ENCODE measurements around the gene GCFC2.
"Not testable (repeated sequence)": the region's sequence is repeated elsewhere in the genome, so short reads cannot be mapped to it uniquely, and the experiment has no call there.

Gene GCFC2

DNA sequence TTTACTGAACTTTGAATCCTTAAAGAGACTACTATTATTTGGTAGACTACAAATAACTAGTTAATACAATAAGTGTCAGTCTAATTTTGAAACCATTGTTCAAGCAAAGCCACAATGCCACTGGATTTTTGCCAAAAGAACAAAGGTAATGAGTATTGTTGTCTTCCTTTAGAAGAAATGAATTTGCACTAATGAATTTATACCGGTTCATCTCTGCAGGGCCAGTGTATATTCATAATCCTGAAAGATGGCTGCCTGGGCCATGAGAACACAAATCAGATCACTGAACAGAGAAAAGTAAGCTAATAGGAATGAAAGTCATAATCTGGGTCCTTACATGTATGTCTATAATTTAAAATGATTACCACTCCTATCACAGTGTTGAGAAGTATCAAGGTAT is 31.2 kb downstream of the GCFC2 start:
- no peak for DNase-seq

DNA sequence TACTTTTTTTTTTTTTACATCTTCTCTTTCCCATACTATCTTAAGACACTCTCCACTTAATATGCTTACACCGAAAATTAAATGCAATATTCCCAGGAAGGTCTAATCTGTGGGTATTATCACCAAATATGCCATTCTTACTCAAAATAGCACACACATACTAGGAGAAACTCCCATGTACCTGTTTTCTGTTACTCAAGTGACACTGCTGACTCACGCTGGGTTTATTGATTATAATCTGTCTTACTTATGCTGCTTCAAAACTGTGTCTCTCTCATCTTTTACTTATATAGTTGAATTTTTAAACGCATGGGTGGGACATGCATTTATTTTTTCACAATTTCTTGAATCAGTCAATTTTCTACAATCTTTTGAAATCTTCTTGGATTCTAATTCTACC is 34.3 kb downstream of the GCFC2 start:
- DNase-seq, result no peak

DNA sequence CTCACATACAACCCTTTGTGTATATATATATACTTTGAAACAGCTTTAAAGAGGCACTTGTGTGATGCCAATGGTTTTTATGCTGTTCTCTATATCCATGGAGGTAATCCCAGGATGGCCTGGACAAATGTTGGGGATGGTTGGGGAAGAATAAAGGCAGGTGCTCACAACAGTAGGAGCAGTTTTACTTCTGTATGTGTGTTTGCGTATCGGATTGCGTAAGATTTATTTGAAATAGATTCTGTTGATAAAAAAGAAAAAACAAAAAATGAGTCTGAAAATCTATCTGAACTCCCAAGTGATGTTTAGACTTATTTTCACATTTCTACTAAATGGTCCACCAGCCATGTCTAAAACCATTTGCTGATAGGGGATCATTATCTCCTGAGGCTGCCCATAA is 34.8 kb downstream of the GCFC2 start:
- no peak for DNase-seq

DNA sequence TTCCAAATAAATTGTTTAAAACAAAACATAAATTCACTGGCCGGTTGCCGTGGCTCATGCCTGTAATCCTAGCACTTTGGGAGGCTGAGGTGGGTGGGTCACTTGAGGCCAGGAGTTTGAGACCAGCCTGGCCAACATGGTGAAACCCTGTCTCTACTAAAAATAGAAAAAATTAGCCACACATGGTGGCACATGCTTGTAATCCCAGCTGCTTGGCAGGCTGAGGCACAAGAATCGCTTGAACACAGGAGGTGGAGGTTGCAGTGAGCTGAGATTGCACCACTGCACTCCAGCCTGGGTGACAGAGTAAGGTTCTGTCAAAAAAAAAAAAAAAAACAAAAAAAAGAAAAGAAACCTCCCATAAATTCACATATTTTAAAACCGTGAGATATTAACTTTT is 35.3 kb downstream of the GCFC2 start:
- DNase-seq, result not testable (repeated sequence)

DNA sequence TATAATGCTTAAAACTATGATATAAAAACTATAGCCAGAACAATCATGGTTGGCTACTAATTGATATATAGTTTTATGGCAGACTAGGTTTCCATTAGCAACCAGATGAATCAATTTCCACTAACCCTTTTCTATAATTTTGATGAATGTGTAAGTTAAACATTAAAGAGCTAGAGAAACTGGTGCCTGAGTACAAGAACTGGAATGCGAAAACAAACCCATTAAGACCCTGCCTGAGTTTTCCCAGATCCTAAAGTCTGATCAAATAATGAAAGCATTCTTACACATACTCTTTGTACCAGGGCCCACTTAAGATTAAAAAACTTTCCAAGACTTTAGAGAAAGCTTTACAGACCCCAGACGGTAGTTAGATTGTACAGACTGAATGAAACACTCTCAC is 42.8 kb downstream of the GCFC2 start:
- DNase-seq, result no peak

DNA sequence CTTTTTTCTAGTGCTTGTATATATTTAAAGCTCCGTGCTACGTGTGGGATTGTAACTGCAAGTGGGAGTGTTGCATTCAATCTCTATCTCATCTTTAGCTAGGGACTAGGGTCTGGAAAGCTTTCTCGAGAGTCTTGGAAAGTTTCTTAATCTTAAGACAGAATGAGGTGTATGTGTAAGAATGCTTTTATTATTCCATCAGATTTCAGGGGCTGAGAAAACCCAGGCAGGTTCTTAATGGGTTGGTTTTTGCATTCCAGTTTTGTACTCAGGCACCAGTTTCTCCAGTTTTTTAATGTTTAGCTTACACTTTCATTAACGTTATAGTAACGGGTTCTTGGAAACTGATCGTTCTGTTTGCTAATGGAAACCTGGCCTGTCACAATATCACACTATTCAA is 43.8 kb downstream of the GCFC2 start:
- no peak for DNase-seq

DNA sequence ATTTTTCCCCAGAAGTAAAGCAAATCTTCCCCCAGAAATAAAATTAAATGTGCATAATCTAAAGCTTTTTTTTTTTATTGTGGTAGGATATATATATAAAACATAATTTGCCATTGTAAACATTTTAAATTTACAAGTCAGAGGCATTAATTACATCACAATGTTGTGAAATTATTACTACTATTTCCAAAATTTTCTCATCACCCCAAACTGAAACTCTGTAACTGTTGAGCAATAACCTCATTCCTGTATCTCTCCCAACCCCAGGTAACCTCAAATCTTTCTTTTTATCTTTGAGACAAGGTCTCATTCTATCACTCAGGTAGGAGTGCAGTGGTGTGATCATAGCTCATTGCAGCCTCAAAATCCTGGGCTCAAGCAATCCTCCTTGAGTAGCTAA is 52.9 kb downstream of the GCFC2 start:
- no peak for DNase-seq

DNA sequence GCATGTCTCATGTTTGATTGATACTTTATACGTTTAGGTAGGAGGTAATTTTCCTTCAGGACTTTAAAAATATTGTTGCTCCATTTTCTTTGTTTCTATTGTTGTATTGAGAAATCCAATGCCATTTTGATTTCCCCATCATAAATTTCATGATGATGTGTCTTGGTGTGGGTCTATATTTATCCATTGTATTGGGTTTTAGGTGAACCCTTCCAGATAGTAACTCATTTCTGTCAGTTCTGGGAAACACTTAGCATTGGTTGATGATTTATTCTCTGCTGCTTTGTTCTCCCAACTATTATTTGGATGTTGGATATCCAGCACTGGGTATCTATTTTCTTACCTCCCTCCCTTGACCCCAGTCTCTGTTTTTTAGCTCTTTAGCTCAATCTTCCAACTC is 54.2 kb downstream of the GCFC2 start:
- no peak for DNase-seq

DNA sequence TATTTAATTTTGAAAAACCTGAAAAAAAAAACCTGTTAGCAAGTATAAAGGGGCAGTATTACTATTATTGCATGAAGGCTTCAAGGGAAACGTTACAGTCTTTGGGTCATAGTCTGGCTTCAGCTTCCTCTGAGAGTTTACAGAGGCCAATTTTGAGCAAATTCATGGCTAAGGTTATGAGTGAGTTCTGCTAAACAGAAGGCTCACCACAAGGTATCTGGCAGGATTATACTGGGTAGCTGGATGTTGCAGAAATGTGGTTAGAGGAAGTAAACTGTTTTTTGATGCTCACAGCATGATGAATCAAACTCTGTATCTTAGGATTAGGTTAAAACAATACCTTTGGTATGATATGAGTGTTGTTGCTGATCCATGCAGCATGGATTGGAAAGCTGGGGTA is 54.9 kb downstream of the GCFC2 start:
- DNase-seq, result no peak

DNA sequence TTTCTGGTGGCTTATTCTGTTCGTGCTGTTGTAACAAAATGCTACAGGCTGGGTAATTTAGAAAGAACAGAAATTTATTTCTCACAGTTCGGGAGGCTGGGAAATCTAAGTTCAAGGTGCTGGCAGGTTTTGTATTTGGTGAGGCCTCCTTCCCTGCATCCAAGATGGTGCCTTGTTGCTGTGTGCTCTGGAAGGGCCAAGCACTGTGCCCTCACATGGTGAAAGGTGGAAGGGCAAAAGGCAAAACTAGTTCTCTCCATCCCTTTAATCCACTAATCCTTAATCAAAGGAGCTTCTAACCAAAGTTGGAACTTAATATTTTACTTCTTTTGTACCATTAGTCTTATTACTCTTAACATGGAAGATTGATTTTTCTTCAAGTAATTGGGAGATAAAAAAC is 56.7 kb downstream of the GCFC2 start:
- DNase-seq, result no peak

DNA sequence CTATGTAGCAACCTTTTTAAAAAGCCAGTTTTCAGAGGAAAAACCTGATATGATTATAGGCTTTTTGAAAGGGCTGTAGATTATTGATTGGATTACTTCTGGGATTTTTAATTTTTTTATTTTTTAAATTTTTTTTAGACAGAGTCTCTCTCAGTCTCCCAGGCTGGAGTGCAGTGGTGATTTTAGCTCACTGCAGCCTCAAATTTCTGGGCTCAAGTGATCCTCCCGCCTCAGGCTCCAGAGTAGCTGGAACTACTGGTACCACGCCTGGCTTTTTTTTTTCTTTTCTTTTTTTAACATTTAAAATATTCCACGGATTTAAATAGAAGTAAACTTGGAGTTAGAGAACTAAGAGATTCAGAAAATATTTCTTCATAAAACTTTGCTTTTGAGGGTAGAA is 62.9 kb downstream of the GCFC2 start:
- no peak for DNase-seq

DNA sequence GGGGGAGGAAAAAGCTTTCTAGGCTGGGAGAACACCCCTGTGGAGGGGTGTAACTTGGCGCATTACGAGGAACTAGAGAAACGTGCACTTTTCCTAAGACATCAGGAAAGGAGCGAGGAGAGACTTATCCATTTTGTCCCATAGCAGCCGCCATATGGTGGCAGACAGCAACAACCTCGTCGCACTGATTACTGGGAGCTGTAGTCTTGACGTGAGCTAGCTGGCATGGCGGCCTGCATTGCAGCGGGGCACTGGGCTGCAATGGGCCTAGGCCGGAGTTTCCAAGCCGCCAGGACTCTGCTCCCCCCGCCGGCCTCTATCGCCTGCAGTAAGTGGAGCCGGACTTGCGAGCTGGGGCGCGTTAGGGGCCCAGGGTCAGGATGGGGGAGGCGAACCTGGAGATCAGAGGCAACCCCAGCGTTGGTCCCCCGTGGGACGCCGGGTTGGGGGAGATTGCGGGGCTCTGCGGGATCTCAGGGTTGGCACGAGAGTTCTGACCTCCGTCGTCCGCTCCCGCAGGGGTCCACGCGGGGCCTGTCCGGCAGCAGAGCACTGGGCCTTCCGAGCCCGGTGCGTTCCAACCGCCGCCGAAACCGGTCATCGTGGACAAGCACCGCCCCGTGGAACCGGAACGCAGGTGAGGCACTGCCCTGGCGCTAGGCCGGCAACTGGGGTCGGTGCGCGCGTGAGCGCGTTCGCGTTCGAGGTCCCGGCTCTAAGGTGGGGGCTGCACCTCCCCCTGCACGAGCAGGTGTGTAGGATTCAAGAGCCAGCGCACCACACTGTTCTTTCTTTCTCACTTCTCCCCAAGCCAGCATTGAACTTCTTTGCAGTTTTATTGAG is 63.9 kb downstream of the GCFC2 start, which contains the start of gene MRPL19:
Gene MRPL19 (plus strand): TSS at position 201 of the 843 bp plus-strand sequence. CDS start 25 bp downstream, at position 226.
- DNase-seq, result peak; percentile 70

DNA sequence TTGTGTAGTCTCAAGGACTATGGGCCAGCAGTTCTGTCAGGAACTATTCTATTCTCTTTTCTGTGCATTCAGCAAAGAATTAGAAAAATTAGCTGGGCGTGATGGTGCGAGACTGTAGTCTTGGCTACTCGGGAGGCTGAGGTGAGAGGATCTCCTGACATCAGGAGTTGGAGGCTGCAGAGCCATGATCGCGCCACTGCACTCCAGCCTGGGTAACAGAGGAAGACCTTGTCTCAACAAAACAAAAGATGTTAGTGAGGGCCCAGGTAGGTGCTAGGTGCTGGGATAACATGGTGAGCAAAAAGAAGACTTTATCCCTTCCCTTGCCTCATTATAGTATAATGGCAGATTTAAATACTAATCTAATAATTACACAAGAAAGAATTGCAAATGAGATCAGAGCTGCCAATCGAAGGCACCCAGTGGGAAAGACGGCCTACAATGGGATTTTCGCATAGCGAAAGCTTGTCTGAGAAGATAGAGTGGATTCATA is 64.6 kb downstream of the GCFC2 start:
- DNase-seq, result no peak

DNA sequence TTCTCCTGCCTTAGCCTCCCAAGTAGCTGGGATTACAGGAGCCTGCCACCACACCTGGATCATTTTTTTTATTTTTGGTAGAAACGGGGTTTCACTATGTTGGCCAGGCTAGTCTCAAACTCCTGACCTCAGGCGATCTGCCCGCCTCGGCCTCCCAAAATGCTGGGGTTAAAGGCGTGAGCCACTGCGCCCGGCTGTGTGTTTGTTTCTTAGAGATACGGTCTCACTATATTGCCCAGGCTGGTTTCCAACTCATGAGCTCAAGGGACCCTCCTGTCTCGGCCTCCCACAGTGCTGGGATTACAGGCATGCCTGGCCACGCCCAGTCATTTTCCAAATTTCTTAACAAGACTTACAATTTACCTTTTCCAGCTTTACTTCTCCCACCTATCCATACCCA is 65.1 kb downstream of the GCFC2 start:
- no peak for DNase-seq

DNA sequence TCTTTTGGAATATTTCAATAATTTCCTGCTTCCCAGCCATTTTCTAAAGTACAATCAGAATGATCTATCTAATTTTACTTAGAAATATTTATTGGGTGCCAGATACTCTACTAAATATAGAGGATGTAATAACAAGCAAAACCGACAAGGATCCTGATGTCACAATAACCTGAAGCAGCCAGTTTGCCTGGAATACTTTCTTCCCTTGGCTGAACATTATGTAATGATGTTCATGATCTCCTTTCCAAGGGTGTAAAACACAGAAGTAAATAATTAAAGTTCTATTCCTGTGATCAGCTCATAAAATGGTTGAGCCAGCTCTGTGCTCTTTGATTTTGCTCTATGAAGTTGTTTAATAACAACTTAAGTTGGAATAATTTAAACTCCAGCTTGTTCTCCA is 66.7 kb downstream of the GCFC2 start:
- no peak for DNase-seq

DNA sequence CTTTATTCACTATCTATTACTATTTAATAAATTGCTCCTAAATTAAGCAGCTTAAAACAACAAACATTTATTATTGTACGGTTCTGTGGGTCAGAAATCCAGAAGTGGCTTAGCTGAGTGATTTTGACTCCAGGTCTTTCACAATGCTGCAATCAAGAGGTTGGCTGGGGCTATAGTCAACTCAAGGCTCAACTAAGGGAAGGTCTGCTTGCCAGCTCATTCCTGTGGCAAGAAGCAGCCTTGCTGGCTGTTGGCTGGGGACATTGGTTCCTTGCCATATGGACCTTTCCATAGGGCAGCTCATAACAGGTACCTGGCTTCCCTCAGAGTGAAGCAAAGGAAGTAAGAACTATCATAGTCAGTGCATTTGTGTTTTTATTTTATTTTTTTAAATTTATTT is 69.1 kb downstream of the GCFC2 start:
- no peak for DNase-seq

DNA sequence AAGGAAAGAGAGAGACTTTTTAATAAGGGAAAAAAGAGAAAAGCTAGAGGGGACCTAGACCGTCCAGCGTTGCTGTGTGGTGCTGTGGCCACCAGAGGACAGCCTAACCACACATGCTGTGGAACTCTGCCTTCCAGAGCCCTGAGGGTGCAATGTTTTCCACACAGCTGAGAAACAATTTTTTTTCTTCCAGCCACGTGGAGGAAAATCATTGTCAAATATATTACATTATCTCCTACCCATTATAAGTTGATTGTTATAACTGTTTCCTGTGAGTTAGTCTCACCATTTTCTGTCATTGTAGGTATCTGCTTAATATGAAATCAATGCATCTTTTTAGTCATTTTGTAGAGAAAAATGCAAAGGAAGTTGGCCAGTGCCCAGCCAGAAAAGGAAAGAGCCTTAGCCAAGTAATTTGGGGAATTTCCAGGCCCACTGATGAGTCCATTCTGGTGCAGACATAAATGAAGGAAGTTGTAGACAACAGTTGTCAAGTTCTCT is 70.0 kb downstream of the GCFC2 start:
- peak; percentile 26 for DNase-seq

DNA sequence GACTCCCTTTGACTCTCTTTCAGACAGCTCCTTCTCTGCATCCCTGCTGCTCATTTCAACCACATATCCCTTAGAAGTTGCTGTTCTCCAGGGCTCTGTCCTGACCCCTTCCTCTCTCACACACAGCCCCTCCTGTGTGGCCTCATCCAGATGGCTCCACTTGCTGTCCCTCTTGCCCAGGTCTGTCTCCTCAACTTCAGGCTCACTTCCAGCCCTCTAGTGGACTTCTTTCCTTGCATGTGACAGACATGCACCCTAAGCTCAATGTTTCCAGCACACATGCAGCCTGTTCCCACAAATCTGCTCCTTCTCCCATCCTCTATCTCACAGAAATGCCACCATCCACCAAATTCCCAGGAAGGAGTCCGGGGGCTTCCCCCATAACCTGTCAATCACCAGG is 73.1 kb downstream of the GCFC2 start:
- DNase-seq, result no peak

DNA sequence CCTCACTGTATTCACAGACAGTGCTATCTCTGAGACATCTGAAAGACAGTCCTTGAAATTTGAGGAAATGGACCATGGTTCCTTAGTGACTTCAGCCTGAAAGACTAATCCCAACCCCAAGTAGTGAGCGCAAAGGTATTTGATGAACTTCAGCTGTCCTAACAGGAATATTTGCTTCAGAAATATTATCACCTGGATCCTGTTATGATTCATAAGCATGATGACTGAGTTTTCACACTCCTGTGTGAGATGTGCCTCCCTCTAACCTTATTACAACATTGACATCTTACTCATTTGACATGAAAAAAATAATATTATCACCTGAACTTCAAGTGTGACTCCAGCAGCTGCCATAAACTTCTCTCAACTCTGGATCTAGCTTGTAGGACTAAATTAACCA is 75.8 kb downstream of the GCFC2 start:
- DNase-seq, result no peak

DNA sequence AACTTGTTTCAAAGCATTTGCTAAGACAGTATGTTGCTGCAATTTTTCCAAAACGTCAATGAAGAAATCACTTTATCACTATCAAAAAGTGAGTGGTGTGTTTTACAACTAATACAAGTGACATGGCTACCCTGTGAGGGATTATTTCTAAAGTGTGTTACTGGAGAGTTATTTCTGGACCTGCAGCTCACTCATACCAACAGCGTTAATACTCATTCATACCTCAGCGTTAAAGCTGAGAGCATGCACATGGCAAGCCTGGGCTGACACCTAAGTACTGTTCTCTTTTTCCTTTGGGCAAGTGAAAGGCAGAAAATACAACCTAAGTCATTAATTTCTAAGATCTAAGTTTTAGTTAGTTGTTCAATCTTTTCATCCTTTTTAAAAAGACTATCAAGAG is 77.1 kb downstream of the GCFC2 start:
- no peak for DNase-seq

DNA sequence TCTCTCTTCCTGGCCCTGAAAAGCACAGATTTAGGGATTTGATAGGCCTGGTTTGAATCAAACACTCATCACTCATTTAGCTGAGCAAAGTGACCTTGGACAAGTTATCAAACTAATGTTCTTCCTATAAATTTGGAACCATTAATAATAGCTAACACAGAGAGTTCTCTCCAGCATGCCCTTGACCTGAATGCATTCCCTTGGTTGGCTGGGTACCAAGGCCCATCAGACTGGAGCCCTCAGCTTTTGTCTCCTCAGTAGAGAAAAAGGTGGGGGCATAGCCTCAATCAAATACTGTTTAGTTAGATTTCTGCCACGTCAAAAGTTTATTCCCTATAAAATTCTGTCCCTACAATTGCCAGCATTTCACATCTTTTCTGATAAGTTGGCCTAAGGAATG is 77.9 kb downstream of the GCFC2 start:
- no peak for DNase-seq

DNA sequence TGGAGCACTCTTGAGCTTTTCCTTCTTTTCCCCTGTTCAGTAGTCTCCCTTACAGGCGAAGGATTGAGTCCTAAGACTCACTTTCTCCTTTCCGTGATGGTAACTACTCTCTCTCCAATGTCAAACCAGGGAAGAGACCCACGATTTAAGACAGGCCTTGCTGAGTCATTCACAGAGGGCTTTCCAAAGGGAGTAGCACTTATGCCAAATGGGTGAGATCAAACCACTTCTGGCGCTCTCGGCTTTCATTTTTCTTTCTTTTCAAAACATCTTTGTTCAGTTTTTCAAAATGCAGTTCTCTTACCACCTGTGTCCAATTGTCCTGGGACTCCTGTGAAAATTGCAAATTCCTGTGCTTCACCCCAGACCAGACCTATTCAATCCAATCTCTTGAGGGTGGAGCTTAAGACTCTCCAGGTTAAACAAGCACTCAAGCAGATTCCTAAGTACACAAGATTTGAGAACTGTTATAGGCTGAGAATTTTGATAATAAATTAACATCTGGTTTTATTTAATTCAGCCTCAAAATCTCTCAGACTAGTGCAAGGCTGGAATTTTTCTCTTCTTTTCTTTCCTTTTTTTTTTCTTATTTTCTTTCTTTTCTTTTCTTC is 78.5 kb downstream of the GCFC2 start:
- no peak for DNase-seq

DNA sequence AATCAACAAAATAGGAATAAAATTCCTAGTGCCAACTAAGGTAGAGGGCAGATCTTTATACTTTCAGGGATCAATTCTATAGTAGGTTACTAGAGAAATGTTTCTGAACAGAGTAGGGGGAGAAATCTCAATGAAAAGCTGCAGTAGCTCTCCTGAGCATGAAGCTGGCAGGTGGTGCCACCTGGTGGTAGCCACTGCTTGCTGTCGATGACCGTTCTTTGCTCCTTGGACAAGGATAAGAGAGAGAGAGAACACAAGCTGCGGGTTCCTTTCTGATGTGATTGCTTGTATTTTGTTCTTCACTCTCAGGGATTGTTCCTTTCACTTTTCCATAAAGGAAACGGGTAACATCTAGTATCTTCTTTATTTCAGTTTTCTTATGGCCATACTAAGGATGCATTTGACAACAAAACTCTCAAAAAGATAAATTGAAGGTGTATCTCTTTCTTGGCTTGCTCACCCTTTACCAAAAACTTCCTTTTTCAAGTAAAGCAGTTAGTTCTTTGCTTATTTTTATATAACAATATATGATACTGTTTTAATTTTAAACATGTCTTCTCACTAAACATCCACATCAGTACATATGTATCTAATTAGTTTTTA is 82.7 kb downstream of the GCFC2 start:
- peak; percentile 38 for DNase-seq

DNA sequence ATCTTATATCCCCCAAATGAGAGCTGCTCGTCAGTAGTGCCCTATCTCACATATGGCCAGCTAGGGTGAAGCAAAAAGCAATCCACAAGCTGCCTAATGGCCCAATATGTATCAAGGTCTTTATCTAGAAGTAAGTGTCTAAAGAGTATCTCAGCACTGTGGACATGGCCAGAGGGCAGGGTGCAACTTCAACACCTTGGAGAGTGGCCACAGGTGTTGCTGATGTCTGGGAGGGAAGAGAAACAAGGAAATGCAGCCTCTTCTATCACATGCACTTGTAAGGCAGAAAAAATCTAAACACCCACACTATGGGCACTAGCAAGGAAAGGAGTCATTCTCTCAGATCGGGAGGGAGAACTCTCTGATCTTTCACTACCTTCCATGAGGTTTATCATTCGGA is 87.8 kb downstream of the GCFC2 start:
- DNase-seq, result no peak
